Neural cell (in vitro differentiated cells): Measurements from ENCODE around the gene LIPA. TPM values are rescaled to one million over a fixed set of nuclear protein-coding genes. Genes with fewer than 3 reads are reported as not detected.

Source experiments
- H2AFZ ChIP-seq: fragments of 200-600, 300-800 bp; sonication (generic), shearing (Covaris generic); 2 replicates; pipeline ENCODE4 v1.6.0; 2014; ENCODE audit warnings: low read depth, mild to moderate bottlenecking, antibody characterized with exemption, low read length, moderate library complexity
- H3F3A ChIP-seq: fragments of 200-600 bp; shearing (Covaris generic); 2 replicates; pipeline ENCODE4 v1.6.1; 2016; ENCODE audit warnings: mild to moderate bottlenecking, moderate library complexity, mixed read lengths, antibody characterized with exemption, low read length; ENCODE audit not compliant: insufficient read depth, poor library complexity, severe bottlenecking
- H3K27ac ChIP-seq: fragments of 200-600, 300-800 bp; sonication (generic), shearing (Covaris generic); 2 replicates; pipeline ENCODE4 v1.5.1; 2014; ENCODE audit warnings: mild to moderate bottlenecking, low read length, moderate library complexity
- H3K27me3 ChIP-seq: fragments of 300-800, 200-600 bp; sonication (generic), shearing (Covaris generic); 2 replicates; pipeline ENCODE4 v1.6.0; 2014; ENCODE audit warnings: mild to moderate bottlenecking, low read depth, low read length, moderate library complexity; ENCODE audit not compliant: insufficient read depth
- H3K36me3 ChIP-seq: fragments of 300-800, 200-600 bp; sonication (generic), shearing (Covaris generic); 2 replicates; pipeline ENCODE4 v1.5.1; 2014; ENCODE audit warnings: mild to moderate bottlenecking, antibody characterized with exemption, low read length, moderate library complexity; ENCODE audit not compliant: insufficient read depth
- H3K4me2 ChIP-seq: fragments of 300-800, 200-600 bp; sonication (generic), shearing (Covaris generic); 2 replicates; pipeline ENCODE4 v1.6.0; 2014; ENCODE audit warnings: mild to moderate bottlenecking, low read length
- H3K4me3 ChIP-seq: fragments of 300-800, 200-600 bp; sonication (generic), shearing (Covaris generic); 2 replicates; pipeline ENCODE4 v1.5.1; 2014; ENCODE audit warnings: mild to moderate bottlenecking, low read length, moderate library complexity
- H3K79me2 ChIP-seq: fragments of 200-600 bp; shearing (Covaris generic); replicated peaks from 2 replicates; pipeline ENCODE4 v1.6.0; 2014; ENCODE audit warnings: mild to moderate bottlenecking, low read length, moderate library complexity; ENCODE audit not compliant: insufficient read depth
- H3K9ac ChIP-seq: fragments of 300-800, 200-600 bp; sonication (generic), shearing (Covaris generic); 2 replicates; pipeline ENCODE4 v1.6.1; 2016; ENCODE audit warnings: mild to moderate bottlenecking, low read length, mixed read lengths
- H3K9me2 ChIP-seq: fragments of 200-600 bp; shearing (Covaris generic); 2 replicates; pipeline ENCODE4 v1.6.1; 2016; ENCODE audit warnings: mild to moderate bottlenecking, low read length, mixed read lengths; ENCODE audit not compliant: insufficient read depth
- H3K9me3 ChIP-seq: fragments of 200-600, 300-800 bp; sonication (generic), shearing (Covaris generic); 2 replicates; pipeline ENCODE4 v1.6.1; 2016; ENCODE audit warnings: mild to moderate bottlenecking, mixed run types, low read length, moderate library complexity, mixed read lengths
- H4K20me1 ChIP-seq: fragments of 200-600 bp; shearing (Covaris generic); 2 replicates; pipeline ENCODE4 v1.6.1; 2016; ENCODE audit warnings: mild to moderate bottlenecking, mixed run types; ENCODE audit not compliant: insufficient read depth
- EP300 ChIP-seq: fragments of 450-650 bp; conservative IDR thresholded peaks from 2 replicates; pipeline ENCODE4 v1.6.1; 2014; ENCODE audit warnings: antibody characterized with exemption, mild to moderate bottlenecking, moderate library complexity; ENCODE audit not compliant: poor library complexity, severe bottlenecking
- EZH2 ChIP-seq: fragments of 200-600, 300-800 bp; shearing (Covaris generic), sonication (generic); IDR thresholded peaks from 2 replicates; pipeline ENCODE4 v1.6.1; 2014; ENCODE audit warnings: antibody characterized with exemption, low read length, borderline replicate concordance, mild to moderate bottlenecking; ENCODE audit not compliant: insufficient read depth, poor library complexity, severe bottlenecking
- MXI1 ChIP-seq: fragments of 450-650 bp; conservative IDR thresholded peaks from 2 replicates; pipeline ENCODE4 v1.6.1; 2014; ENCODE audit warnings: antibody characterized with exemption, mild to moderate bottlenecking; ENCODE audit not compliant: poor library complexity, severe bottlenecking
- POLR2AphosphoS5 ChIP-seq: IDR thresholded peaks from 2 replicates; pipeline ENCODE4 v1.6.1; 2012
- RAD21 ChIP-seq: fragments of 450-650 bp; conservative IDR thresholded peaks from 2 replicates; pipeline ENCODE4 v1.6.1; 2014; ENCODE audit warnings: antibody characterized with exemption, mild to moderate bottlenecking, moderate library complexity
- SMC3 ChIP-seq: fragments of 450-650 bp; conservative IDR thresholded peaks from 2 replicates; pipeline ENCODE4 v1.6.1; 2014; ENCODE audit warnings: antibody characterized with exemption, mild to moderate bottlenecking, moderate library complexity; ENCODE audit not compliant: poor library complexity
- TAF1 ChIP-seq: IDR thresholded peaks from 2 replicates; pipeline ENCODE4 v1.6.1; 2012; ENCODE audit warnings: low read depth
- polyA plus RNA-seq: library from polyadenylated mRNA; depleted of rRNA; stranded (reverse); fragments of >200 nt; gene quantifications from 2 replicates; pipeline ENCODE4 v1.2.3, GENCODE V29; 2014
- TF ChIP-seq, protein P1 (sequence below): IDR thresholded peaks from 2 replicates; pipeline ENCODE4 v1.6.1; 2012; ENCODE audit warnings: borderline replicate concordance
- TF ChIP-seq, protein P2 (sequence below): fragments of 450-650 bp; IDR thresholded peaks from 2 replicates; pipeline ENCODE4 v1.5.1; 2014; ENCODE audit warnings: antibody characterized with exemption, mild to moderate bottlenecking, moderate library complexity; ENCODE audit not compliant: poor library complexity, severe bottlenecking

Gene LIPA
- polyA plus RNA-seq, 1 donor from 2014 or later: 20.8 TPM

GRCh38 chr10:89182894-89183293, 68.7 kb downstream of the LIPA start:
- Histone ChIP-seq H3K4me2 (no peak overlapping the region), H3K9ac (no peak overlapping the region), H3K79me2 (no peaks in the 10 kb centered on the region), H3F3A (no peaks in the 10 kb centered on the region), H3K27me3 (no peaks in the 10 kb centered on the region), H3K9me3 (no peaks in the 10 kb centered on the region), H4K20me1 (no peaks in the 10 kb centered on the region), H2AFZ (no peak overlapping the region), H3K27ac (no peak overlapping the region), H3K36me3 (no peaks in the 10 kb centered on the region), H3K4me3 (no peak overlapping the region), H3K9me2 (no peaks in the 10 kb centered on the region)
- TF ChIP-seq, protein P1, sequence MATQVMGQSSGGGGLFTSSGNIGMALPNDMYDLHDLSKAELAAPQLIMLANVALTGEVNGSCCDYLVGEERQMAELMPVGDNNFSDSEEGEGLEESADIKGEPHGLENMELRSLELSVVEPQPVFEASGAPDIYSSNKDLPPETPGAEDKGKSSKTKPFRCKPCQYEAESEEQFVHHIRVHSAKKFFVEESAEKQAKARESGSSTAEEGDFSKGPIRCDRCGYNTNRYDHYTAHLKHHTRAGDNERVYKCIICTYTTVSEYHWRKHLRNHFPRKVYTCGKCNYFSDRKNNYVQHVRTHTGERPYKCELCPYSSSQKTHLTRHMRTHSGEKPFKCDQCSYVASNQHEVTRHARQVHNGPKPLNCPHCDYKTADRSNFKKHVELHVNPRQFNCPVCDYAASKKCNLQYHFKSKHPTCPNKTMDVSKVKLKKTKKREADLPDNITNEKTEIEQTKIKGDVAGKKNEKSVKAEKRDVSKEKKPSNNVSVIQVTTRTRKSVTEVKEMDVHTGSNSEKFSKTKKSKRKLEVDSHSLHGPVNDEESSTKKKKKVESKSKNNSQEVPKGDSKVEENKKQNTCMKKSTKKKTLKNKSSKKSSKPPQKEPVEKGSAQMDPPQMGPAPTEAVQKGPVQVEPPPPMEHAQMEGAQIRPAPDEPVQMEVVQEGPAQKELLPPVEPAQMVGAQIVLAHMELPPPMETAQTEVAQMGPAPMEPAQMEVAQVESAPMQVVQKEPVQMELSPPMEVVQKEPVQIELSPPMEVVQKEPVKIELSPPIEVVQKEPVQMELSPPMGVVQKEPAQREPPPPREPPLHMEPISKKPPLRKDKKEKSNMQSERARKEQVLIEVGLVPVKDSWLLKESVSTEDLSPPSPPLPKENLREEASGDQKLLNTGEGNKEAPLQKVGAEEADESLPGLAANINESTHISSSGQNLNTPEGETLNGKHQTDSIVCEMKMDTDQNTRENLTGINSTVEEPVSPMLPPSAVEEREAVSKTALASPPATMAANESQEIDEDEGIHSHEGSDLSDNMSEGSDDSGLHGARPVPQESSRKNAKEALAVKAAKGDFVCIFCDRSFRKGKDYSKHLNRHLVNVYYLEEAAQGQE: no peak
- no peak for TF ChIP-seq SMC3
- TF ChIP-seq, protein P2, sequence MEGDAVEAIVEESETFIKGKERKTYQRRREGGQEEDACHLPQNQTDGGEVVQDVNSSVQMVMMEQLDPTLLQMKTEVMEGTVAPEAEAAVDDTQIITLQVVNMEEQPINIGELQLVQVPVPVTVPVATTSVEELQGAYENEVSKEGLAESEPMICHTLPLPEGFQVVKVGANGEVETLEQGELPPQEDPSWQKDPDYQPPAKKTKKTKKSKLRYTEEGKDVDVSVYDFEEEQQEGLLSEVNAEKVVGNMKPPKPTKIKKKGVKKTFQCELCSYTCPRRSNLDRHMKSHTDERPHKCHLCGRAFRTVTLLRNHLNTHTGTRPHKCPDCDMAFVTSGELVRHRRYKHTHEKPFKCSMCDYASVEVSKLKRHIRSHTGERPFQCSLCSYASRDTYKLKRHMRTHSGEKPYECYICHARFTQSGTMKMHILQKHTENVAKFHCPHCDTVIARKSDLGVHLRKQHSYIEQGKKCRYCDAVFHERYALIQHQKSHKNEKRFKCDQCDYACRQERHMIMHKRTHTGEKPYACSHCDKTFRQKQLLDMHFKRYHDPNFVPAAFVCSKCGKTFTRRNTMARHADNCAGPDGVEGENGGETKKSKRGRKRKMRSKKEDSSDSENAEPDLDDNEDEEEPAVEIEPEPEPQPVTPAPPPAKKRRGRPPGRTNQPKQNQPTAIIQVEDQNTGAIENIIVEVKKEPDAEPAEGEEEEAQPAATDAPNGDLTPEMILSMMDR: no peak
- TF ChIP-seq EP300: no peak
- no peak for TF ChIP-seq EZH2
- TF ChIP-seq RAD21: no peak
- no peak for TF ChIP-seq TAF1

GRCh38 chr10:89175816-89176215, 75.8 kb downstream of the LIPA start:
- H4K20me1 ChIP-seq: no peaks in the 10 kb centered on the region
- no peak overlapping the region for H3K27ac ChIP-seq
- no peaks in the 10 kb centered on the region for H3K36me3 ChIP-seq
- no peak overlapping the region for H3K4me3 ChIP-seq
- no peak overlapping the region for H3K9ac ChIP-seq
- no peaks in the 10 kb centered on the region for H3K79me2 ChIP-seq
- H3K9me3 ChIP-seq: no peaks in the 10 kb centered on the region
- H3K27me3 ChIP-seq: no peaks in the 10 kb centered on the region
- H2AFZ ChIP-seq: no peak overlapping the region
- no peak for TF ChIP-seq TAF1
- no peak for TF ChIP-seq EP300
- no peak for TF ChIP-seq MXI1
- TF ChIP-seq POLR2AphosphoS5: no peak
- TF ChIP-seq, protein P2: no peak
- no peak for TF ChIP-seq SMC3
- TF ChIP-seq RAD21: no peak
- no peaks in the 10 kb centered on the region for H3K9me2 ChIP-seq
- no peak overlapping the region for H3K4me2 ChIP-seq
- no peaks in the 10 kb centered on the region for H3F3A ChIP-seq
